MM.1S (cell line): ENCODE results near the gene RET.

Experiments used
- DNase-seq: peaks from one replicate; pipeline ENCODE4 v3.0.0-alpha.2; 2015
- H2AFZ ChIP-seq: fragments of 300-600 bp; sonication (generic); 2 replicates; pipeline ENCODE4 v1.6.0; 2016; ENCODE audit warnings: antibody characterized with exemption, low read length
- H3F3A ChIP-seq: fragments of 300-600 bp; sonication (generic); 2 replicates; pipeline ENCODE4 v1.6.1; 2016; ENCODE audit warnings: mild to moderate bottlenecking, antibody characterized with exemption, low read length, moderate library complexity, mixed read lengths; ENCODE audit not compliant: insufficient read depth
- H3K27ac ChIP-seq: fragments of 300-600 bp; sonication (generic); 2 replicates; pipeline ENCODE4 v1.5.1; 2016; ENCODE audit warnings: mild to moderate bottlenecking, low read length
- H3K27me3 ChIP-seq: fragments of 300-600 bp; sonication (generic); replicated peaks from 2 replicates; pipeline ENCODE4 v1.6.0; 2016; ENCODE audit warnings: low read length; ENCODE audit not compliant: insufficient read depth
- H3K36me3 ChIP-seq: fragments of 300-600 bp; sonication (generic); replicated peaks from 2 replicates; pipeline ENCODE4 v1.6.1; 2016; ENCODE audit warnings: mild to moderate bottlenecking, low read length, mixed read lengths; ENCODE audit not compliant: insufficient read depth
- H3K4me1 ChIP-seq: fragments of 300-600 bp; sonication (generic); 2 replicates; pipeline ENCODE4 v1.6.1; 2016; ENCODE audit warnings: low read length, mixed read lengths
- H3K4me2 ChIP-seq: fragments of 300-600 bp; sonication (generic); 2 replicates; pipeline ENCODE4 v1.6.0; 2016; ENCODE audit warnings: low read depth, low read length
- H3K4me3 ChIP-seq: fragments of 300-600 bp; sonication (generic); 2 replicates; pipeline ENCODE4 v1.5.1; 2016; ENCODE audit warnings: low read length, mixed read lengths
- H3K79me2 ChIP-seq: fragments of 300-600 bp; sonication (generic); 2 replicates; pipeline ENCODE4 v1.6.1; 2016; ENCODE audit warnings: mixed run types, low read length, mixed read lengths
- H3K9ac ChIP-seq: fragments of 300-600 bp; sonication (generic); 2 replicates; pipeline ENCODE4 v1.6.1; 2016; ENCODE audit warnings: low read length, mixed read lengths
- H3K9me2 ChIP-seq: fragments of 300-600 bp; sonication (generic); replicated peaks from 2 replicates; pipeline ENCODE4 v1.6.1; 2016; ENCODE audit warnings: mild to moderate bottlenecking, low read length, mixed read lengths; ENCODE audit not compliant: insufficient read depth
- H3K9me3 ChIP-seq: fragments of 300-600 bp; sonication (generic); replicated peaks from 2 replicates; pipeline ENCODE4 v1.6.1; 2016; ENCODE audit warnings: mild to moderate bottlenecking, low read length, mixed read lengths; ENCODE audit not compliant: insufficient read depth
- H4K20me1 ChIP-seq: fragments of 300-600 bp; sonication (generic); 2 replicates; pipeline ENCODE4 v1.6.1; 2016; ENCODE audit warnings: mild to moderate bottlenecking, low read length, moderate library complexity, mixed read lengths; ENCODE audit not compliant: insufficient read depth
- CTCF ChIP-seq: fragments of 300-600 bp; sonication (generic); IDR thresholded peaks from 2 replicates; pipeline ENCODE4 v1.5.1; 2016; ENCODE audit warnings: antibody characterized with exemption, low read length, mixed read lengths
- EZH2 ChIP-seq: fragments of 300-600 bp; sonication (generic); optimal IDR thresholded peaks from 2 replicates; pipeline ENCODE3; 2017; ENCODE audit warnings: low read depth, mild to moderate bottlenecking, antibody characterized with exemption, low read length, mixed read lengths
- EZH2phosphoT487 ChIP-seq: fragments of 300-600 bp; sonication (generic); IDR thresholded peaks from 2 replicates; pipeline ENCODE4 v1.6.1; 2018; ENCODE audit warnings: antibody characterized with exemption, low read length

Gene RET

DNA sequence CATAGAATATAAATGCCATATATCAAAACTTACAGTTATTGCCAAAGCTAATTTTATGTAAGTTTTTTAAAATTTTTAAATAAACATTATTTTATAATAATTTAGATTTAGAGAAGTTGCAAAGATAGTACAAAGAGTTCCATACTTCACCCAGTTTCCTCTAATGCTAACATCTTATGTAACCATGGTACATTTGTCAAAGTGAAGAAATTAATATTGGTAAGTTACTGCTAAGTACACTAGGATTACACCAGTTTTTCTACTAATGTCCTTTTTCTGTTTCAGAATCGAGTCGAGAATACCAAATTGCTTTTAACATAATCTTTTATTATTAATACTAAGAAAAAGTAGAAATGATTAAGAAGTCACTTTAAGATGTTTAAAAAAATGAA lies 90.6 kb downstream of the RET start:
- H3K4me3 ChIP-seq = no peak overlapping the region
- H4K20me1 ChIP-seq = no peaks in the 10 kb centered on the region
- peaks cover 18% of the 10 kb centered on the region for H3K4me1 ChIP-seq

GRCh38 chr10:43170491-43170890 lies 93.6 kb downstream of the RET start:
- H3K4me1 ChIP-seq = peaks cover 26% of the 10 kb centered on the region
- no peak overlapping the region for H3K4me3 ChIP-seq
- H3F3A ChIP-seq = peaks cover 16% of the 10 kb centered on the region; the same call in 1 of the 2 replicates
- no peak overlapping the region for H3K27ac ChIP-seq
- no peak overlapping the region for H3K4me2 ChIP-seq
- no peak for TF ChIP-seq CTCF
- no peak for TF ChIP-seq EZH2
- TF ChIP-seq EZH2phosphoT487 = no peak
- no peaks in the 10 kb centered on the region for H3K36me3 ChIP-seq
- H3K9ac ChIP-seq = no peak overlapping the region
- no peak for DNase-seq
- H2AFZ ChIP-seq = no peak overlapping the region
- H3K27me3 ChIP-seq = no peaks in the 10 kb centered on the region
- no peaks in the 10 kb centered on the region for H4K20me1 ChIP-seq
- no peaks in the 10 kb centered on the region for H3K9me2 ChIP-seq
- H3K79me2 ChIP-seq = no peaks in the 10 kb centered on the region
- H3K9me3 ChIP-seq = no peaks in the 10 kb centered on the region

More for the DNA sequence above, 90.6 kb downstream of the RET start:
- Histone ChIP-seq H3K9me2 (no peaks in the 10 kb centered on the region), H3F3A (peaks cover 15% of the 10 kb centered on the region; the same call in 1 of the 2 replicates), H2AFZ (no peak overlapping the region), H3K27me3 (no peaks in the 10 kb centered on the region), H3K4me2 (no peak overlapping the region; the same call in 1 of the 2 replicates), H3K79me2 (peaks cover 11% of the 10 kb centered on the region; the same call in 1 of the 2 replicates), H3K36me3 (peaks cover 4% of the 10 kb centered on the region; the same call in 1 of the 2 replicates), H3K9me3 (no peaks in the 10 kb centered on the region), H3K27ac (no peak overlapping the region; the same call in 1 of the 2 replicates), H3K9ac (no peak overlapping the region)
- DNase-seq = no peak
- TF ChIP-seq EZH2 = no peak
- no peak for TF ChIP-seq CTCF
- no peak for TF ChIP-seq EZH2phosphoT487

DNA sequence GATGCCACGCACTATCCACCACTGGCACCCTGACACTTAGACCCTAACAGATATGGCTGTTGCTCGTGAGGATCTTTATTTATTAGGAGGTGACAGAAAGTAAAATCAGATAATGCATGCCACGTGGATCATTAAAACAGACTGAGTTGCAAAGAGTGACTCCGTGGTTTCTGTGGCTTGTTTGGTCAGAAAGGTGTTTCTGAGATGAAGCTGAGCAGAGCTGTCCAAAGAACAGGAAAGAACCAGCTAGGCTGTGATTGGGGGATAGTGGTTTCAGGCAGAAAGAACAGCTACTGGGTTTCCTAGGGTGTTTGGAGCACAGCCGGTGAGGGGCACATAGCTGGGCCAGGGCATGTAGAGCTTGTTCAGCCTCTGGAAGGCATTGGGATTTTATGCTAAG lies 95.8 kb downstream of the RET start:
- no peaks in the 10 kb centered on the region for H4K20me1 ChIP-seq
- H2AFZ ChIP-seq = no peak overlapping the region
- H3K4me2 ChIP-seq = no peak overlapping the region
- H3K36me3 ChIP-seq = no peaks in the 10 kb centered on the region
- no peaks in the 10 kb centered on the region for H3K79me2 ChIP-seq
- H3K9ac ChIP-seq = no peak overlapping the region
- no peaks in the 10 kb centered on the region for H3K9me2 ChIP-seq
- no peak for TF ChIP-seq EZH2
- TF ChIP-seq EZH2phosphoT487 = no peak
- no peak for TF ChIP-seq CTCF
- 0 out of 2 replicates have a peak, but pooled peaks cover 7% of the 10 kb centered on the region for H3F3A ChIP-seq
- H3K9me3 ChIP-seq = no peaks in the 10 kb centered on the region
- DNase-seq = peak; percentile 59
- no peaks in the 10 kb centered on the region for H3K27me3 ChIP-seq
- H3K27ac ChIP-seq = no peak overlapping the region
- no peak overlapping the region for H3K4me3 ChIP-seq
- peaks cover 14% of the 10 kb centered on the region for H3K4me1 ChIP-seq
